ENCODE measurements around the gene SMPD2.

- peak; percentile 48 to 59 for TF ChIP-seq POLR2A (IDR thresholded peaks at IDR 0.05)
- TF ChIP-seq CTCF (IDR thresholded peaks at IDR 0.05), result peak in 4 of 6 experiments; percentile 5 to 38 (median 21)
Measured at GRCh38 chr6:109440331-109441068, at the start of gene SMPD2, which contains the start of gene PPIL6.

All from Peyer's patch (tissue), 4 donors.